PC-3 (cell line): ENCODE data around the gene TEDC1. TPM values are rescaled to one million over a fixed set of nuclear protein-coding genes. Genes with fewer than 3 reads are reported as not detected.

Source experiments
- ATAC-seq: fragments of 200-7000 bp; cut with Tn5 transposase; 2 replicates; pipeline ENCODE4 v1.9.1; 2020; ENCODE audit warnings: mild to moderate bottlenecking, moderate library complexity
- BruUV-seq: library from RNA; stranded (reverse); fragments of 400-500 nt; replicated peaks from 2 replicates; lab custom pipeline; 2021; lab: Mats Ljungman, UMichigan
- CTCF ChIA-PET: fragments of 300-600 bp; sonication (Branson Sonifier 250); formaldehyde crosslinking; loops from one replicate; lab custom pipeline; 2022; ENCODE audit warnings: antibody characterized with exemption; lab: Charles Lee
- POLR2A ChIA-PET: fragments of 300-600 bp; sonication (Branson Sonifier 250); formaldehyde crosslinking; loops from one replicate; lab custom pipeline; 2022; ENCODE audit warnings: antibody characterized with exemption; ENCODE audit not compliant: unreplicated experiment; lab: Charles Lee
- DNase-seq: peaks from one replicate; pipeline ENCODE4 v3.0.0-alpha.2; 2015
- H2AFZ ChIP-seq: fragments of 300-600 bp; sonication (generic); 2 replicates; pipeline ENCODE4 v1.6.0; 2016; ENCODE audit warnings: antibody characterized with exemption, low read length
- H3F3A ChIP-seq: fragments of 300-600 bp; sonication (generic); one replicate; pipeline ENCODE4 v1.6.0; 2017; ENCODE audit warnings: antibody characterized with exemption, low read length, control low read depth, mild to moderate bottlenecking; ENCODE audit not compliant: unreplicated experiment
- H3K27ac ChIP-seq: fragments of 300-600 bp; sonication (generic); 2 replicates; pipeline ENCODE4 v1.5.1; 2016; ENCODE audit warnings: mild to moderate bottlenecking, low read length
- H3K27me3 ChIP-seq: fragments of 300-600 bp; sonication (generic); 2 replicates; pipeline ENCODE4 v1.6.1; 2016; ENCODE audit warnings: low read length, mixed read lengths
- H3K36me3 ChIP-seq: fragments of 300-600 bp; sonication (generic); 2 replicates; pipeline ENCODE4 v1.6.1; 2016; ENCODE audit warnings: low read depth, mixed run types, low read length, mixed read lengths
- H3K4me1 ChIP-seq: fragments of 300-600 bp; sonication (generic); 2 replicates; pipeline ENCODE4 v1.5.1; 2016; ENCODE audit warnings: low read length; ENCODE audit not compliant: insufficient read depth
- H3K4me2 ChIP-seq: fragments of 300-600 bp; sonication (generic); 2 replicates; pipeline ENCODE4 v1.6.0; 2016; ENCODE audit warnings: low read length
- H3K4me3 ChIP-seq: fragments of 300-600 bp; sonication (generic); 2 replicates; pipeline ENCODE4 v1.5.1; 2016; ENCODE audit warnings: mild to moderate bottlenecking, low read length, mixed read lengths
- H3K79me2 ChIP-seq: fragments of 300-600 bp; sonication (generic); 2 replicates; pipeline ENCODE4 v1.6.1; 2017; ENCODE audit warnings: low read length, mixed read lengths
- H3K9ac ChIP-seq: fragments of 300-600 bp; sonication (generic); 2 replicates; pipeline ENCODE4 v1.6.0; 2016; ENCODE audit warnings: mild to moderate bottlenecking, low read length
- H3K9me2 ChIP-seq: fragments of 300-600 bp; sonication (generic); replicated peaks from 2 replicates; pipeline ENCODE4 v1.6.1; 2016; ENCODE audit warnings: mixed run types, low read length, mixed read lengths
- H3K9me3 ChIP-seq: fragments of 300-600 bp; sonication (generic); 2 replicates; pipeline ENCODE4 v1.6.1; 2016; ENCODE audit warnings: low read length, mixed read lengths
- H4K20me1 ChIP-seq: fragments of 300-600 bp; sonication (generic); 2 replicates; pipeline ENCODE4 v1.6.1; 2016; ENCODE audit warnings: low read length, mixed read lengths
- EZH2 ChIP-seq: fragments of 300-600 bp; sonication (generic); IDR thresholded peaks from one replicate; pipeline ENCODE4 v1.6.1; 2017; ENCODE audit warnings: antibody characterized with exemption, mild to moderate bottlenecking, low read length; ENCODE audit not compliant: unreplicated experiment
- EZH2phosphoT487 ChIP-seq: fragments of 300-600 bp; sonication (generic); IDR thresholded peaks from 2 replicates; pipeline ENCODE4 v1.6.1; 2018; ENCODE audit warnings: mild to moderate bottlenecking, antibody characterized with exemption, low read length, borderline replicate concordance
- intact Hi-C: fragments of 100-400 bp; cut with micrococcal nuclease; formaldehyde crosslinking; loops from 2 replicates; pipeline ENCODE4 v1.9.0; 2023
- total RNA-seq: library from RNA; depleted of rRNA; stranded (reverse); fragments of >200 nt; gene quantifications from 2 replicates; pipeline ENCODE4 v1.2.3, GENCODE V29; 2014
- TF ChIP-seq, protein P1 (sequence below): fragments of 300-600 bp; sonication (generic); conservative IDR thresholded peaks from 2 replicates; pipeline ENCODE4 v1.5.1; 2017; ENCODE audit warnings: antibody characterized with exemption, low read depth, mild to moderate bottlenecking, low read length

Gene TEDC1
- total RNA-seq, 1 experiment from 2014 or later = 66.7 TPM

DNA sequence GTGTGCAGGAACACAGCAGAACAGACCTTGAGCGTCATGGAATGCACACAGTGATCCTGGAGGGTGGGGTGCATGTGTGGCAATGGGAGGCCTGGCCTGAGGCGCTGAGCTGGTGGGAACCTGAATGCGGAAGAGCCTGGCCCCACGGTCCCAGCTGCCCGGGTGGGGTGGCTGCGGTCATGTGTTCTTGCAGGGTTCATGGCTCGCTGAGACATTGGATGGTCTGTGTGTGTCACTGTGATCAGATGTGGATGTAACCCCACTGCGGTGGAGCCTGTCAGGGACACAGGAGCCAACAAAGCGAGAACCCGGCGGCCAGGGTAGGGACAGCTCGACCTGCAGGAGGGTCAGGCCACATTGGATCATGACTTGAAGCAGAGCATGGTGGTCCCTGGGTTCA, 48.2 kb upstream of the TEDC1 start:
- ATAC-seq (no peak; the same call in 1 of the 2 replicates), DNase-seq (no peak)
- no peak overlapping the region for H2AFZ ChIP-seq
- H3F3A ChIP-seq = no peaks in the 10 kb centered on the region
- H3K79me2 ChIP-seq = peaks cover 12% of the 10 kb centered on the region
- BruUV-seq = no TSS peak
- no peak for TF ChIP-seq EZH2
- TF ChIP-seq, protein P1, sequence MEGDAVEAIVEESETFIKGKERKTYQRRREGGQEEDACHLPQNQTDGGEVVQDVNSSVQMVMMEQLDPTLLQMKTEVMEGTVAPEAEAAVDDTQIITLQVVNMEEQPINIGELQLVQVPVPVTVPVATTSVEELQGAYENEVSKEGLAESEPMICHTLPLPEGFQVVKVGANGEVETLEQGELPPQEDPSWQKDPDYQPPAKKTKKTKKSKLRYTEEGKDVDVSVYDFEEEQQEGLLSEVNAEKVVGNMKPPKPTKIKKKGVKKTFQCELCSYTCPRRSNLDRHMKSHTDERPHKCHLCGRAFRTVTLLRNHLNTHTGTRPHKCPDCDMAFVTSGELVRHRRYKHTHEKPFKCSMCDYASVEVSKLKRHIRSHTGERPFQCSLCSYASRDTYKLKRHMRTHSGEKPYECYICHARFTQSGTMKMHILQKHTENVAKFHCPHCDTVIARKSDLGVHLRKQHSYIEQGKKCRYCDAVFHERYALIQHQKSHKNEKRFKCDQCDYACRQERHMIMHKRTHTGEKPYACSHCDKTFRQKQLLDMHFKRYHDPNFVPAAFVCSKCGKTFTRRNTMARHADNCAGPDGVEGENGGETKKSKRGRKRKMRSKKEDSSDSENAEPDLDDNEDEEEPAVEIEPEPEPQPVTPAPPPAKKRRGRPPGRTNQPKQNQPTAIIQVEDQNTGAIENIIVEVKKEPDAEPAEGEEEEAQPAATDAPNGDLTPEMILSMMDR = no peak
- no peak for TF ChIP-seq EZH2phosphoT487
- H3K9me2 ChIP-seq = no peaks in the 10 kb centered on the region
- POLR2A ChIA-PET = no interaction called here
- no peaks in the 10 kb centered on the region for H3K4me1 ChIP-seq
- no peaks in the 10 kb centered on the region for H3K27me3 ChIP-seq
- intact Hi-C loops = no loop called here
- peaks cover 5% of the 10 kb centered on the region; the same call in 1 of the 2 replicates for H3K36me3 ChIP-seq
- no peaks in the 10 kb centered on the region for H3K9me3 ChIP-seq
- no peak overlapping the region for H3K4me2 ChIP-seq
- CTCF ChIA-PET = no interaction called here
- H3K27ac ChIP-seq = no peak overlapping the region
- H3K9ac ChIP-seq = no peak overlapping the region
- no peak overlapping the region for H3K4me3 ChIP-seq
- H4K20me1 ChIP-seq = 0 out of 2 replicates have a peak, but pooled peaks cover 6% of the 10 kb centered on the region

DNA sequence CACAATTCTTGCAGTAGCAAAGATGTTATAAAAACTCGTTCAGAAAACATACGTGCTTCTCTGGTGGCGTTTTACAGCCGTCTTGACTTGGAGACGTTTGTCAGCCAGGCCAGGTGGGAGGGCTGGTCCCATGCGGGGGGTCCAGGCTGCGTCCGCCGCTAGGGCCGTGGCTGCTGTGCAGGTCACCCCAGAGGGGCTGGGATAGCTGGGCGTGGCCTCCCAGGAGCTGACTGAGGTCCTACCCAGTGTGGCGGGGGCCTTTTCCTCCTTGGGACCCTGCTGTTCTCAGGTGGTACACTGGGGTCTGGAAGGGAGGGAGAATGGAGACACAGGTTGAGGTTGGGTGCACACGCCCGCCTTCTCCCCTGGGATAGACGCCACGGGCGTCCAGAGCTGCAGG, 46.2 kb upstream of the TEDC1 start:
- ChIA-PET POLR2A (no interaction called here), CTCF (no interaction called here)
- TF ChIP-seq EZH2phosphoT487 (no peak), EZH2 (no peak)
- TF ChIP-seq, protein P1 = no peak
- no peak overlapping the region for H3K9ac ChIP-seq
- H3K9me2 ChIP-seq = no peaks in the 10 kb centered on the region
- DNase-seq (no peak), ATAC-seq (no peak)
- peaks cover 5% of the 10 kb centered on the region; the same call in 1 of the 2 replicates for H3K36me3 ChIP-seq
- H3K79me2 ChIP-seq = no peaks in the 10 kb centered on the region
- no peak overlapping the region for H2AFZ ChIP-seq
- H4K20me1 ChIP-seq = no peaks in the 10 kb centered on the region
- intact Hi-C loops = no loop called here
- H3K27me3 ChIP-seq = no peaks in the 10 kb centered on the region
- no peaks in the 10 kb centered on the region for H3K9me3 ChIP-seq
- no peaks in the 10 kb centered on the region for H3K4me1 ChIP-seq
- no peak overlapping the region for H3K4me3 ChIP-seq
- H3K4me2 ChIP-seq = no peak overlapping the region
- H3K27ac ChIP-seq = no peak overlapping the region
- no TSS peak for BruUV-seq
- H3F3A ChIP-seq = no peaks in the 10 kb centered on the region

DNA sequence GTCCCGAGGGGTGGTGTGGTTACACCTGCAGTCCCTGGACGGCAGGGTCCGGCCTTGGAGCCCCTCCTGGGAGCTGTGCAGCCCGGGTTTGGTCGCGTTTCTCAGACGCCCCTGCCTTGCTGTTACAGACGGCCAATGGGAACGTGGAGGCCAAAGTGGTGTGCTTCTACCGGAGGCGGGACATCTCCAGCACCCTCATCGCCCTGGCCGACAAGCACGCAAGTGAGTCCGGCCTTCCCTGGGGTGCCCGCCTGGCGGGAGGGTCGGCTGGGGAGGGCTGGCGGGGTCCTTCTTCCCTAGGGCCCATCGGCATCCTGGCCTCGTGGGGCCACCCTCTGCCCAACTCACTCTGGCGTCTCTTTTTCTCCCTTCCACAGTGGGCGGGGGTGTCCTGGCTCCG, 45.8 kb upstream of the TEDC1 start:
- no peaks in the 10 kb centered on the region for H3K9me2 ChIP-seq
- no peak overlapping the region for H3K4me3 ChIP-seq
- DNase-seq (no peak), ATAC-seq (no peak)
- H3K27ac ChIP-seq = no peak overlapping the region
- no peak overlapping the region for H3K9ac ChIP-seq
- ChIA-PET POLR2A (no interaction called here), CTCF (no interaction called here)
- no peaks in the 10 kb centered on the region for H3K27me3 ChIP-seq
- H4K20me1 ChIP-seq = no peaks in the 10 kb centered on the region
- intact Hi-C loops = no loop called here
- TF ChIP-seq EZH2 = no peak
- TF ChIP-seq, protein P1 = no peak
- TF ChIP-seq EZH2phosphoT487 = no peak
- peaks cover 5% of the 10 kb centered on the region; the same call in 1 of the 2 replicates for H3K36me3 ChIP-seq
- no peaks in the 10 kb centered on the region for H3F3A ChIP-seq
- no peaks in the 10 kb centered on the region for H3K79me2 ChIP-seq
- H2AFZ ChIP-seq = no peak overlapping the region
- no peak overlapping the region for H3K4me2 ChIP-seq
- no peaks in the 10 kb centered on the region for H3K4me1 ChIP-seq
- no TSS peak for BruUV-seq
- H3K9me3 ChIP-seq = no peaks in the 10 kb centered on the region
